Stomach (tissue), 4 donors: Measurements from ENCODE around the gene RPL39L.

ENCODE experiments used
- EP300 ChIP-seq: sonication (generic); formaldehyde crosslinking; IDR thresholded peaks from one replicate; pipeline ENCODE4 v1.6.1; 2017; ENCODE audit warnings: antibody characterized with exemption
- POLR2A ChIP-seq, 4 donors: fragments of 450-650 bp; IDR thresholded peaks; one replicate each; pipeline ENCODE4 v1.6.1; 2016; ENCODE audit warnings: antibody characterized with exemption in 4 of 4, control low read depth in 2 of 4, mild to moderate bottlenecking in 1 of 4, moderate library complexity in 1 of 4
- POLR2AphosphoS5 ChIP-seq, 3 donors: sonication (generic); formaldehyde crosslinking; IDR thresholded peaks; one replicate each; pipeline ENCODE4 v1.6.1; 2016; ENCODE audit warnings: antibody characterized with exemption in 3 of 3
- TF ChIP-seq, protein P1 (sequence below), 7 experiments: fragments of 450-650 bp in 4 of 7; fragments of 200-600 bp in 3 of 7; sonication (generic) in 3 of 7; IDR thresholded peaks; one replicate each; pipeline ENCODE4 v1.5.1; 2016 to 2019; ENCODE audit warnings: antibody characterized with exemption in 7 of 7, control low read depth in 2 of 7, mild to moderate bottlenecking in 1 of 7

DNA sequence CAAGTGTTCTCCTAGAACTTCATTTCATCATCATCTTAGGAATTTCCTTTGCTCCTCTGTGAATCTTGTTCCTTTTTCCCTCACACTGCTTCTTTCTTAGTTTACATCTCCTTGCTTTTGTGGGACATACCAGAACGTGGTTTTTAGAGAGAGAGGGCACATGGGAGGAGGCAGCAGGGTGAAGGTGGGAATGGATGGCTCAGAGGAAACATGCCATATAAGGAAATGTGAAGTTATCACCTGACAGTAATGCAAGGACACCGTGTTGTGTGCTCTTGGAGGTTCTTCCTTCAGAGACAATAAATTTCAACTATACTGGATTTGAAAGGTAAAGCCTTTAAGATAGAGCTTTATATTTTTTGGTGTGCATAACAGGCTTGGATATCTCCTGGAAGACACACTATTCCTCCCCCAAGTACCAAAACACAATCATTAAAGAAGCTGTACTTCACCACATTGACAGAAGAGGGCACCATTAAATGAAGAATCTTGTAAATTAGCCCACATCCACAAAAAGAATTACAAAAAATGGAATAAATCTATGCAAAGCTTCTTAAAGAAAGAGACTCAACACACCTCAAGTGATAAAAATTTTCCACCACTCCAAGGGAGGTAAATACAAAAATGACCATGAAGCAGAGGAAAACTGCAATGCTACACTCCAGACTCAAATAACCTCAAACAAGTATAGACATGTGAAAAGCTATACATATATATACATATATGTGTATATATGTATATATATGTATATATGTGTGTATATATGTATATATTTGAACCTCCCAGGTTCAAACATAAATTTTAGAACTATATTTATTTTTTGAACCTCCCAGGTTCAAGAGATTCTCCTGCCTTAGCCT, 26.1 kb downstream of the RPL39L start:
- TF ChIP-seq, protein P1, sequence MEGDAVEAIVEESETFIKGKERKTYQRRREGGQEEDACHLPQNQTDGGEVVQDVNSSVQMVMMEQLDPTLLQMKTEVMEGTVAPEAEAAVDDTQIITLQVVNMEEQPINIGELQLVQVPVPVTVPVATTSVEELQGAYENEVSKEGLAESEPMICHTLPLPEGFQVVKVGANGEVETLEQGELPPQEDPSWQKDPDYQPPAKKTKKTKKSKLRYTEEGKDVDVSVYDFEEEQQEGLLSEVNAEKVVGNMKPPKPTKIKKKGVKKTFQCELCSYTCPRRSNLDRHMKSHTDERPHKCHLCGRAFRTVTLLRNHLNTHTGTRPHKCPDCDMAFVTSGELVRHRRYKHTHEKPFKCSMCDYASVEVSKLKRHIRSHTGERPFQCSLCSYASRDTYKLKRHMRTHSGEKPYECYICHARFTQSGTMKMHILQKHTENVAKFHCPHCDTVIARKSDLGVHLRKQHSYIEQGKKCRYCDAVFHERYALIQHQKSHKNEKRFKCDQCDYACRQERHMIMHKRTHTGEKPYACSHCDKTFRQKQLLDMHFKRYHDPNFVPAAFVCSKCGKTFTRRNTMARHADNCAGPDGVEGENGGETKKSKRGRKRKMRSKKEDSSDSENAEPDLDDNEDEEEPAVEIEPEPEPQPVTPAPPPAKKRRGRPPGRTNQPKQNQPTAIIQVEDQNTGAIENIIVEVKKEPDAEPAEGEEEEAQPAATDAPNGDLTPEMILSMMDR (IDR thresholded peaks at IDR 0.05): peak in 5 of 7 experiments; percentile 13 to 54 (median 43)
- TF ChIP-seq POLR2A (IDR thresholded peaks at IDR 0.05) (no peak), EP300 (no peak), POLR2AphosphoS5 (IDR thresholded peaks at IDR 0.05) (no peak)
